H1 (cell line): Measurements from ENCODE around the gene ZMYM2. TPM values are rescaled to one million over a fixed set of nuclear protein-coding genes. Genes with fewer than 3 reads are reported as not detected.

Experiments
- CTCF ChIA-PET: fragments of 300-600 bp; sonication (Branson Sonifier 250); formaldehyde crosslinking; loops from one replicate; lab custom pipeline; 2021; ENCODE audit not compliant: partially characterized antibody; lab: Charles Lee
- POLR2A ChIA-PET: fragments of 300-600 bp; sonication (Branson Sonifier 250); formaldehyde crosslinking; loops from one replicate; lab custom pipeline; 2021; ENCODE audit warnings: inconsistent platforms; ENCODE audit not compliant: partially characterized antibody; lab: Charles Lee
- DNase-seq, 2 experiments: peaks; one replicate each; pipeline versions ENCODE4 v3.0.0 to v3.0.0-alpha.2; 2010 to 2022; ENCODE audit warnings: low spot score in 2 of 2, low read depth in 1 of 2, mixed read lengths in 1 of 2
- FAIRE-seq: peaks from 2 replicates; lab custom pipeline; 2011; peaks lifted over from hg19 to GRCh38; lab: Jason Lieb, UNC
- H2AFZ ChIP-seq: 2 replicates; pipeline ENCODE4 v1.8.1; 2012; ENCODE audit warnings: low read length, inconsistent platforms
- H2AK5ac ChIP-seq: 2 replicates; pipeline ENCODE4 v1.6.1; 2013; ENCODE audit warnings: low read depth, low read length
- H2BK120ac ChIP-seq: replicated peaks from 2 replicates; pipeline ENCODE3; 2013; ENCODE audit warnings: low read depth, low read length, inconsistent platforms
- H2BK12ac ChIP-seq: 2 replicates; pipeline ENCODE4 v1.6.1; 2013; ENCODE audit warnings: low read depth, low read length
- H2BK15ac ChIP-seq: 2 replicates; pipeline ENCODE4 v1.6.1; 2013; ENCODE audit warnings: low read length
- H2BK20ac ChIP-seq: 2 replicates; pipeline ENCODE4 v1.6.1; 2013; ENCODE audit warnings: low read length
- H2BK5ac ChIP-seq: 2 replicates; pipeline ENCODE4 v1.6.1; 2013; ENCODE audit warnings: low read depth, low read length
- H3K14ac ChIP-seq: 2 replicates; pipeline ENCODE4 v1.6.1; 2013; ENCODE audit warnings: inconsistent platforms; ENCODE audit not compliant: insufficient read length
- H3K18ac ChIP-seq: 2 replicates; pipeline ENCODE4 v1.6.1; 2013; ENCODE audit warnings: low read length; ENCODE audit errors: extremely low read depth
- H3K23ac ChIP-seq: 2 replicates; pipeline ENCODE4 v1.6.1; 2013; ENCODE audit warnings: inconsistent platforms; ENCODE audit not compliant: insufficient read length
- H3K23me2 ChIP-seq: 2 replicates; pipeline ENCODE4 v1.6.1; 2013; ENCODE audit warnings: low read depth, low read length
- H3K27ac ChIP-seq: 2 replicates; pipeline ENCODE4 v1.6.1; 2011; ENCODE audit warnings: low read depth, low read length, inconsistent platforms
- H3K27me3 ChIP-seq, 4 experiments: replicated peaks in 1 of 4; 1 replicate in 1 of 4; 2 replicates in 3 of 4; pipeline versions ENCODE4 v1.6.1 to v1.8.1; 2011 to 2013; ENCODE audit warnings: low read length in 3 of 4, mild to moderate bottlenecking in 3 of 4, inconsistent platforms in 2 of 4, mixed read lengths in 2 of 4, moderate library complexity in 1 of 4; ENCODE audit not compliant: control insufficient read depth in 3 of 4, insufficient read depth in 3 of 4; ENCODE audit errors: extremely low read depth in 1 of 4
- H3K36me3 ChIP-seq, 4 experiments: 2 replicates each; pipeline versions ENCODE4 v1.6.1 to v1.8.1; 2011 to 2013; ENCODE audit warnings: mild to moderate bottlenecking in 4 of 4, low read length in 3 of 4, moderate library complexity in 2 of 4, control low read depth in 1 of 4, inconsistent platforms in 1 of 4; ENCODE audit not compliant: insufficient read depth in 4 of 4, control insufficient read depth in 2 of 4
- H3K4ac ChIP-seq: replicated peaks from 2 replicates; pipeline ENCODE3; 2013; ENCODE audit warnings: low read length, low read depth, mixed read lengths, inconsistent platforms; ENCODE audit not compliant: insufficient read length
- H3K4me1 ChIP-seq, 4 experiments: replicated peaks in 1 of 4; 1 replicate in 1 of 4; 2 replicates in 3 of 4; pipeline versions ENCODE4 v1.6.1 to v1.8.1; 2011 to 2013; ENCODE audit warnings: low read length in 3 of 4, inconsistent platforms in 2 of 4, mixed read lengths in 1 of 4; ENCODE audit not compliant: insufficient read depth in 4 of 4, control insufficient read depth in 3 of 4
- H3K4me2 ChIP-seq, 2 experiments: 2 replicates each; pipeline versions ENCODE4 v1.6.1 to v1.8.1; 2011 to 2013; ENCODE audit warnings: low read depth in 2 of 2, low read length in 2 of 2, control low read depth in 1 of 2, inconsistent platforms in 1 of 2, mild to moderate bottlenecking in 1 of 2; ENCODE audit not compliant: insufficient read depth in 1 of 2
- H3K4me3 ChIP-seq, 4 experiments: fragments of 200-600, 300-600 bp in 1 of 4; sonication (generic), shearing (Covaris generic), sonication (Bioruptor Twin) in 1 of 4; 2 replicates each; pipeline versions ENCODE4 v1.5.1 to v1.8.1; 2011 to 2016; ENCODE audit warnings: low read length in 4 of 4, low read depth in 3 of 4, control low read depth in 2 of 4, inconsistent platforms in 2 of 4, mild to moderate bottlenecking in 2 of 4, mixed read lengths in 1 of 4, moderate library complexity in 1 of 4; ENCODE audit not compliant: insufficient read depth in 2 of 4; ENCODE audit errors: extremely low read depth in 1 of 4
- H3K56ac ChIP-seq: replicated peaks from 2 replicates; pipeline ENCODE3; 2013; ENCODE audit warnings: low read depth, mild to moderate bottlenecking, mixed read lengths, low read length, inconsistent platforms; ENCODE audit not compliant: insufficient read length
- H3K79me1 ChIP-seq: 2 replicates; pipeline ENCODE4 v1.6.1; 2013; ENCODE audit warnings: low read depth, low read length, control low read depth
- H3K79me2 ChIP-seq, 2 experiments: 2 replicates each; pipeline versions ENCODE4 v1.6.1 to v1.8.1; 2012 to 2013; ENCODE audit warnings: low read length in 2 of 2, mild to moderate bottlenecking in 2 of 2, inconsistent platforms in 1 of 2; ENCODE audit not compliant: insufficient read depth in 2 of 2, control insufficient read depth in 1 of 2
- H3K9ac ChIP-seq, 4 experiments: replicated peaks in 1 of 4; 1 replicate in 1 of 4; 2 replicates in 3 of 4; pipeline versions ENCODE4 v1.6.1 to v1.8.1; 2011 to 2013; ENCODE audit warnings: low read depth in 3 of 4, low read length in 3 of 4, control low read depth in 2 of 4, mild to moderate bottlenecking in 2 of 4, moderate library complexity in 2 of 4, inconsistent platforms in 1 of 4; ENCODE audit errors: extremely low read depth in 1 of 4
- H3K9me3 ChIP-seq, 2 experiments: 2 replicates each; pipeline versions ENCODE4 v1.6.1 to v1.8.1; 2012 to 2013; ENCODE audit warnings: mild to moderate bottlenecking in 2 of 2, moderate library complexity in 2 of 2, control low read depth in 1 of 2, inconsistent platforms in 1 of 2, low read depth in 1 of 2, low read length in 1 of 2, mixed read lengths in 1 of 2; ENCODE audit not compliant: insufficient read depth in 2 of 2
- H4K20me1 ChIP-seq, 2 experiments: replicated peaks in 1 of 2; 2 replicates each; pipeline versions ENCODE3 to v1.8.1; 2011 to 2013; ENCODE audit warnings: inconsistent platforms in 2 of 2, low read length in 2 of 2, mild to moderate bottlenecking in 1 of 2; ENCODE audit not compliant: insufficient read depth in 2 of 2, control insufficient read depth in 1 of 2
- H4K5ac ChIP-seq: 2 replicates; pipeline ENCODE4 v1.6.1; 2013; ENCODE audit warnings: low read length, low read depth, mixed read lengths, inconsistent platforms; ENCODE audit not compliant: insufficient read length
- H4K8ac ChIP-seq: 2 replicates; pipeline ENCODE4 v1.8.0; 2013; ENCODE audit warnings: mild to moderate bottlenecking, moderate library complexity, low read length, inconsistent platforms; ENCODE audit not compliant: insufficient read depth; ENCODE audit errors: extremely low read depth
- H4K91ac ChIP-seq: replicated peaks from 2 replicates; pipeline ENCODE3; 2013; ENCODE audit warnings: low read length, mixed read lengths, inconsistent platforms; ENCODE audit not compliant: insufficient read length
- GABPA ChIP-seq: IDR thresholded peaks from 2 replicates; pipeline ENCODE4 v1.6.1; 2011; ENCODE audit warnings: mild to moderate bottlenecking, low read length, moderate library complexity, borderline replicate concordance; ENCODE audit not compliant: insufficient read depth
- MAFK ChIP-seq: IDR thresholded peaks from 2 replicates; pipeline ENCODE4 v1.6.1; 2012; ENCODE audit warnings: low read depth, mild to moderate bottlenecking, improper control_type of control experiment, low read length
- SIN3A ChIP-seq, 2 experiments: IDR thresholded peaks in 1 of 2; conservative IDR thresholded peaks in 1 of 2; 2 replicates each; pipeline ENCODE4 v1.6.1; 2011 to 2012; ENCODE audit warnings: low read length in 2 of 2, improper control_type of control experiment in 1 of 2, low read depth in 1 of 2, mild to moderate bottlenecking in 1 of 2
- TEAD4 ChIP-seq: IDR thresholded peaks from 2 replicates; pipeline ENCODE4 v1.6.1; 2012; ENCODE audit warnings: low read depth, low read length, inconsistent platforms, mixed read lengths
- WGBS, 2 experiments: shearing (Covaris generic) in 1 of 2; methylation state at CpG; one replicate each; pipeline versions ENCODE4 v1.1.6 to v1.1.7; 2013 to 2015; ENCODE audit warnings: low lambda C conversion rate in 2 of 2, mixed read lengths in 2 of 2, inconsistent platforms in 1 of 2, low coverage in 1 of 2, missing lambda C conversion rate in 1 of 2; ENCODE audit not compliant: insufficient replicate concordance in 2 of 2, insufficient coverage in 1 of 2, insufficient read length in 1 of 2; ENCODE audit errors: extremely low coverage in 1 of 2, missing lambda C conversion rate in 1 of 2; 5-methylcytosine and 5-hydroxymethylcytosine counted together
- polyA plus RNA-seq, 7 experiments: library from polyadenylated mRNA; depleted of rRNA in 3 of 7; stranded (reverse) in 5 of 7; unstranded in 2 of 7; fragments of >200 nt in 5 of 7; fragments of 200-250 nt in 2 of 7; gene quantifications; 1 replicate in 5 of 7; 2 replicates in 1 of 7; 4 replicates in 1 of 7; pipeline versions ENCODE4 v1.2.1 to v1.2.3, GENCODE V29; 2011 to 2013; ENCODE audit warnings: missing spikeins in 2 of 7, mixed read lengths in 2 of 7
- total RNA-seq: library from RNA; stranded (reverse); fragmentation: NEBNext Ultra II Directional; extraction: Animal tissue kit (Norgen Biotek cat#: 25700); gene quantifications from 2 replicates; pipeline ENCODE4 v1.2.1, GENCODE V29; 2021

The ZMYM2 gene
- total and polyA plus RNA-seq, 2 of the 8 experiments (the other 6 are each of a cell fraction or from before 2014, with no cell fraction given): 41.2 to 159 TPM

- H3K4me1 ChIP-seq: peaks cover 0 to 7% (median 2%) of the 10 kb centered on the region in 4 experiments; a peak in 4 of 7 replicates
- H3K4me3 ChIP-seq: no peak overlapping the region
- no peak overlapping the region for H4K8ac ChIP-seq
- ChIA-PET CTCF (interaction anchor here (1.1 to 2.5 kb wide), 3 partner anchors 9 to 14 kb away, joined by 3 to 10 read pairs (median 4); no protein-coding TSS in a partner anchor), POLR2A (no interaction called here)
- no peak overlapping the region for H2BK20ac ChIP-seq
- H2BK5ac ChIP-seq: no peak overlapping the region
- no peak overlapping the region for H2BK15ac ChIP-seq
- H3K14ac ChIP-seq: no peak overlapping the region
- H3K27me3 ChIP-seq: peaks cover 0 to 20% (median 15%) of the 10 kb centered on the region in 4 experiments; a peak in 6 of 7 replicates
- H3K23me2 ChIP-seq: peaks cover 25% of the 10 kb centered on the region
- no peak overlapping the region for H4K5ac ChIP-seq
- peak overlapping the region; percentile 13 for H3K56ac ChIP-seq
- H3K23ac ChIP-seq: no peak overlapping the region
- no peak overlapping the region for H3K27ac ChIP-seq
- 83% methylated on average over 2 of the region's 2 CpGs; no CpG with 5 or more reads in 1 of the 2 experiments for WGBS, 2 experiments
- no peak overlapping the region for H2BK12ac ChIP-seq
- no peaks in the 10 kb centered on the region for H3K79me2 ChIP-seq
- no peak overlapping the region for H2AFZ ChIP-seq
- H3K18ac ChIP-seq: no peak overlapping the region
- H2BK120ac ChIP-seq: no peak overlapping the region
- no peak overlapping the region for H3K4ac ChIP-seq
- FAIRE-seq (no peak), DNase-seq (no peak)
- H3K4me2 ChIP-seq: no peak overlapping the region
- H4K20me1 ChIP-seq: no peaks in the 10 kb centered on the region
- no peak overlapping the region for H4K91ac ChIP-seq
- no peaks in the 10 kb centered on the region for H3K36me3 ChIP-seq
- H2AK5ac ChIP-seq: no peak overlapping the region
- no peaks in the 10 kb centered on the region for H3K79me1 ChIP-seq
- no peak overlapping the region for H3K9ac ChIP-seq
- no peaks in the 10 kb centered on the region for H3K9me3 ChIP-seq
- TF ChIP-seq GABPA (no peak), MAFK (no peak), TEAD4 (no peak), SIN3A (conservative IDR thresholded peaks at IDR 0.05 in 1 of 2, IDR thresholded peaks at IDR 0.05 in 1 of 2; ENCODE audit: low read depth in 1 of 2, low read length in 2 of 2) (no peak)
Observed at GRCh38 chr13:20130012-20130411, 171.5 kb downstream of the ZMYM2 start.
